T1000 (cell line): ENCODE results near the gene TDG.
A peak's percentile ranks its signal among the peaks of the same experiment; 100 is the strongest.
"Not testable (repeated sequence)": the region's sequence is repeated elsewhere in the genome, so short reads cannot be mapped to it uniquely, and the experiment has no call there.

Experiments used
- DNase-seq: peaks from one replicate; lab custom pipeline; 2025; ENCODE audit warnings: mixed read lengths; lab: John Stamatoyannopoulos, UW

TDG gene

GRCh38 chr12:103960616-103961227 lies 5.0 kb upstream of the TDG start:
- no peak for DNase-seq

DNA sequence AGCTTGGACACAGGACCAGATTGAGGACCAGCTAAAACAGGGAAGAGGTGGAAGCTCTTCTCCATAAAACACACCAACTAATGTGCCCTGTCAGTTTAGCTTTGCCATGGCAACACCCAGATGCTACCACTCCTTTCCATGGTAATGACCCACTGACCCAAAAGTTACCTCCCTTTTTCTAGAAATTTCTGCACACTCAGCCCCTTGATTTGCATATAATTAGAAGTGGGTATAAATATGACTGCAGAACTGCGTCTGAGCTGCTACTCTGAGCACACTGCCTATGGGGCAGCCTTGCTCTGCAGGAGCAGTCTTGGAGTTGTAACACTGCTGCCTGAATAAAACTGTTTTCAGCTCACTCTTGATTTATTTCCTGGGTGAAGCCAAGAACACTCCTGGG lies 3.2 kb upstream of the TDG start:
- DNase-seq, result no peak

GRCh38 chr12:103964805-103965204 lies 867 bp upstream of the TDG start:
- DNase-seq, result no peak

GRCh38 chr12:103965255-103965589 lies 450 bp upstream of the TDG start:
- no peak for DNase-seq

- no peak for DNase-seq
Observed at GRCh38 chr12:103966736-103967135, 1.1 kb downstream of the TDG start.

GRCh38 chr12:103969391-103969790 lies 3.7 kb downstream of the TDG start:
- DNase-seq, result no peak

DNA sequence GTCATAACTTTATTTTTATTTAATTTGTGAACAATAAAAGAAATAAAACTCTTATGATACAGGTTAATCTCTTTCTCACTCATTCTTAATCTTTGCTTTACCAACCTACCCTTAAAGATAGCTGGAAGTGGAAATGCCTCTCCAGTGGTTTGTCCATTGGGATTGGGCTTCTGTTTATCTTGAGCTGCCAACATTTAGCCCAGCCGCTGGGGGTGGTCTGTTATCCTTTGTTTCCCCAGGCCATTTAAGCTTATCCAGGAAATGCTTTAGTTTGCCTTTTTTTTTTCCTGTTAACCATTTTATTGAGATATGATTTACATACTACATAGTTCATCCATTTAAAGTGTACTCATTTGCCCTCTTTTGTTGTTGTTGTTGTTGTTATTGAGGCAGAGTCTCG lies 8.2 kb downstream of the TDG start:
- no peak for DNase-seq

DNA sequence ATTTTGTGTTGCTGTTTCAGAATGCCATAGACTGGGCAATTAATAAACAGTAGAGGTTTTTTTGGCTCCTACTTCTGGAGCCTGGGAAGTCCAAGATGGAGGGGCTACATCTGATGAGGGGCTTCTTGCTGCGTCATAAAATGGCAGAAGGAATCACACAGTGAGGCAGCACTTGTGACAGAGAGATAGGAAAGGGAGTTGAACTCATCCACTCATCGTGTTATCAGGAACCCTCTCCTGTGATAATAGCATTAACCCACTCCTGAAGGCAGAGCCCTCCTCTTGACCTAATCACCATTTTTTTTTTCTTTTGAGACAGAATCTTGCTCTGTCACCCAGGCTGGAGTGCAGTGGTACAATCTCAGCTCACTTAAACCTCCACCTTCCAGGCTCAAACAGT lies 9.7 kb downstream of the TDG start:
- no peak for DNase-seq

- no peak for DNase-seq
Observed at GRCh38 chr12:103978384-103978982, 12.8 kb downstream of the TDG start.

DNA sequence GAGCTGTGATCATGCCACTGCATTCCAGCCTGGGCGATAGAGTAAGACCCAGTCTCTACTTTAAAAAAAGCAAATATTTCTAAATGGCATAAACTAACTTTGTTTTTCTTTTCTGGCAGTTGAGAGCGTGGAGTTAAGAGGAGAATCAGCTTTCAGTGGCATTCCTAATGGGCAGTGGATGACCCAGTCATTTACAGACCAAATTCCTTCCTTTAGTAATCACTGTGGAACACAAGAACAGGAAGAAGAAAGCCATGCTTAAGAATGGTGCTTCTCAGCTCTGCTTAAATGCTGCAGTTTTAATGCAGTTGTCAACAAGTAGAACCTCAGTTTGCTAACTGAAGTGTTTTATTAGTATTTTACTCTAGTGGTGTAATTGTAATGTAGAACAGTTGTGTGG lies 21.2 kb downstream of the TDG start:
- no peak for DNase-seq

GRCh38 chr12:103994235-103994634 lies 28.6 kb downstream of the TDG start:
- no peak for DNase-seq

- DNase-seq, result no peak
Observed at GRCh38 chr12:103996595-103996994, 30.9 kb downstream of the TDG start.

GRCh38 chr12:103997286-103997900 lies 31.7 kb downstream of the TDG start:
- no peak for DNase-seq

- no peak for DNase-seq
Observed at GRCh38 chr12:103998976-103999375, 33.3 kb downstream of the TDG start.

DNA sequence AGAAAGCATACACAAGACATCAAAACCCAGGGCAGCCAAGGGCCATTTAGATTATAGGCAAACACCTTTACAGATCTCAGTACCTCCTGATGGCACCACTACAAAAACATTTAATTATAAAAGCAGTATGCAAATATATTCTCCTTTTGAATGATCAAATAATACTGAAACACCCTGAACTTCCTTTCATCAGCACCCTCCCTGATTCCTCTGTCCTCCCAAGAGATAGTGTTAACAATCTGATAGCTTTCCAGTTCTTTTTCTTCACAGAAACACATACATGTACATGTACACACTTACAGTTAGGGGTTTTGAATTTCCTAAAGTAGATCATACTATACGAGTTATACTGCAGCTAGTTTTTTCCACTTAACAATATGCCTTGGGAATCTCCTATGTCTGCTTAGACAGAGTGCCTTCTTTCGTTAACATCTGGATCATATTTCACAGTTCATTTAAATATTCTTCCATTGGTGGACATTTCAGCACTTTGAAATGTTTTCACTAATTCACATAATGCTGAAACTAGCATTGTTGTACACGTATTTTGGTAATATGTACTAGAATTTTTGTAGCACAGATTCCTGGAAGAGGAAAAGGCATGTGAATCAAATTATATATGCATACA lies 35.2 kb downstream of the TDG start:
- no peak for DNase-seq

GRCh38 chr12:104002686-104003085 lies 37.0 kb downstream of the TDG start:
- no peak for DNase-seq

DNA sequence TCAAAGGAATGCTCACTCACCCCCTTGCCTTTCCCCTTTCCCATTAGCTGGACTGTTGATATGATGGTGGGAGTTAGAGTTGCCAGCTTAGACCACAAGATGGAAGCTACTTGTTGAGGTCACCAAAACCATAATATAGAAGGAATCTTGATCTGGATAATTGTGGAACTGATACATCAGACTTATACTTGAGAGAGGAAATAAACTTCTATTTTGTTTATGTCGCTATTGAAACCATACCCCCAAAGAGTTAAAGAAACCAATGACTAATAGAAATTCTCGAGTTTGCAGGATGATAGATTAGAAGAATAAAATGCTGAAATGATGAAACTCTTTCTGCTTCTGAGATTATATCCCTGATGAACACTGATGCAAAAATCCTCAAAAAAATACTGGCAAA lies 37.9 kb downstream of the TDG start:
- no peak for DNase-seq

DNA sequence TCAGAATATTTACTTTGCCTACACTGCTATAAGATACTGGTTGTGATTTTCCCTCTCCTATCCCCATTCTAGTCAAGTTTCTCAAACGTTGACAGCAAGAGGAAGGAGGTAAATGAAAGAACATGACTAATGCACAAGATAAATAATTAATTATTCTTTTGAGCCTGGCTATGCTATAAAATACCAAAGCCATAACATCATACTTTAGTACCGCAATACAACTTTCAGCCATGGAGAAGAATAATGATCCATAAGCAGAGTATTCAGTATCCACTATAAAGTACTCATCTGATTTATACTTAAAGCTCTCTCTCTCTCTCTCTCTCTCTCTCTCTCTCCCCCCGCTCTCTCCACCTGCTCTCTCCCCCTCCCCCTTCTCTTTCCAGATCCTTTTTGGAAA lies 41.3 kb downstream of the TDG start:
- no peak for DNase-seq

DNA sequence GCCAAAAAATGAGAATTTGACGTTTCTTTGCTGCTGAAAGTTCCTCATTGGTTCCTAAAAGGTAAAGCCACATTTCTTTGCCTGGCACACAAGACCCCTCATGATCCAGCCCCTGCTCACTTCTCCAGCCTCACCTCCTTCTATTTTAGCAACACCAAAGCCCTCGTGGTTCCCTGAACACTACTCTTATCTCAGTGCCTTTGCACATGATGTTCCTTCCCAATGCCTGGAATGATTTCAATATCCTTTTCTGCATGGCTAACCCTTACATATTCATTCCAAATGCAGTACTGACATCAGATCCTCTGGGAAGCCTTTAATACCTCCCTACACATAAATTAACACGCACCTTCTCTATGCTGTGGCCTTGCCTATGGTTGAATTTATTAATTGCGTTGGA lies 44.4 kb downstream of the TDG start:
- no peak for DNase-seq

DNA sequence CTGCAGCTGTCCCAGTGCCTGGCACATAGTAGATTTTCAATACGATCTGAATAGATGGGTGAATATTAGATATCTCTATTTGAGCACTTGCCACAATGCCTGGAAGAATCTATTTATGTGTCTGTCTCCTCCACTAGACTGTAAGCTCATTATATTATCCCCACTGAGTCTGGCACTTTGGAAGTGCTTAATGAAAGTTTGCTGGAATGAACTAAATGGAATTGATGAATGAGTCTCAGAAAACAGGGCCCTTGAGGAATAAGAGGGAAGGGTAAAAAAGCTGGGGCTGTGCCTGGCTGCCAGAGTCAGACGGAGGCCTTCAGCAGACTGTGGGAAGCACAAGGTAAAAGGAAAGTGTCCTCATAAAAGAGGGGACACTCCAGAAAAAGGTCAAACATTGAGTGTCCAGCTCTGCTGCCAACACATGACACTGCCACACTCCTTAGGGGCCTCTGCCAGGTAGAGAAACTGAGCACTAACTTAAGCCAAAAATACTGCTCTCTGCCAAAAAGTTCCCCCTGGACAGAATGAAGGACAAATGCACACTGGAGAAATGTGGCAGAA lies 45.0 kb downstream of the TDG start:
- DNase-seq, result no peak

DNA sequence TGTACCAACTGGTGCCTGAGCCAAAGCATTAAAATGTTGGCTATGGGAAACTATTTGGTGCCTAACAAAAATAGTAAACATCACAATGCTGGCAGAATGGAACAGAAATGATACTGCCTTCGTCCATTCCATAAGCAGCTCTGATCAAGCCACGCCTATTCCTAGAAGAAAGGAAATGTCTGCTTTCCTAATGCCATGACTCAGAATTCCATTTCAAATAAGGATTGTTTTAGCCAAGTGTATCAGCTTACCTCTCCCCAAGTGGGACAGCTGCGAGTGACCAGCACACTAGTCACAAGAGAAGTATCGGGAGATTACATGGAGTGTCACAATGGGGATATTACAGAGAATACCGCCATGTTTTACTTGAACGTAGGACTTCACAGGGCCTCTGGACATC lies 45.6 kb downstream of the TDG start:
- DNase-seq, result peak; percentile 40

- DNase-seq, result no peak
Observed at GRCh38 chr12:104012331-104012730, 46.7 kb downstream of the TDG start.

DNA sequence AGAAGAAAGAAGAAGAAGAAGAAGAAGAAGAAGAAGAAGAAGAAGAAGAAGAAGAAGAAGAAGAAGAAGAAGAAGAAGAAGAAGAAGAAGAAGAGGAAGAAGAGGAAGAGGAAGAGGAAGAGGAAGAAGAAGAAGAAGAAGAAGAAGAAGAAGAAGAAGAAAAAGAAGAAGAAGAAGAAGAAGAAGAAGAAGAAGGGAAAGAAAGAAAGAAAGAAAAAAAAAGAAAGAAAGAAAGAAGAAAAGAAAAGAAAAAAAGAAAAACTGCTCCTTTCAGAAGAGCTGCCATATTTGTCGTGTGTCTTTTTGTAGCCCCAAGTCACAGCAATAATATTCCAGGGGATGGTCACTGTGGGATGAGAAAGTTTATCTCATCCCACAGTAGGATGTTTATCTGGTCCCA lies 56.2 kb downstream of the TDG start:
- not testable (repeated sequence) for DNase-seq
